NCI-H524 treated with DMSO at 0.1 percent for 48 hours (cell line): Measurements from ENCODE around the gene GPR15LG.

Experiments used
- DNase-seq: peaks from one replicate; lab custom pipeline; 2025; lab: John Stamatoyannopoulos, UW

GPR15LG gene

DNA sequence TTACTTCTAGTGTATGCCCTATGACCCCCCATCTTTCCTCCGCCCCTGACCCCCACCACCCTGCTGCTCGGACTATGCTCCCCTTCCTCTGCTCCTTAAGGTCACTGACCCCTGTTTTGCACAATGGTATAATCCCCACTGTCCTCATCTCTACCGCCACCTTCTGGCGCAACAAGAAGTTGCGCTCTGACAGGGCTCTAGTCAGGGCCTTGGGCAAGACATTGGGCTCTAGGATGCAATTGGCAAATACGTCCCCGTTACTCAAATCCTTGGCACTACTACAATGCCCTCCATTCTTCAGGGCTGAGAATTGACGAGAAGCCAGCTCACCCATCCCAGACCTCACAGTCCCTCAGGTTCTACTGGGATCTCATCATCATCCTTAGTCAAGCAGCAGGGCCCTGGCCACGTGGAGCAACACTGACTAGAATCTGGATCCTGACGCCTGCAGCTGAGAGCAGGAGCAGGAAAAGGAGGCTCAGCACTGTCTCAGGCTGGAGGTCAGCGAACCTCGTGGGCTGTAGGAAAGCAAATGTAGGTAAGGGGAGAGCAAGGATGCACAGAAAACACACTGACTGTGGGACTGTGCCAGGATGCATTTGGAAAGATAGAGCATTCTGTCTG lies 41.1 kb downstream of the GPR15LG start:
- DNase-seq, result no peak

DNA sequence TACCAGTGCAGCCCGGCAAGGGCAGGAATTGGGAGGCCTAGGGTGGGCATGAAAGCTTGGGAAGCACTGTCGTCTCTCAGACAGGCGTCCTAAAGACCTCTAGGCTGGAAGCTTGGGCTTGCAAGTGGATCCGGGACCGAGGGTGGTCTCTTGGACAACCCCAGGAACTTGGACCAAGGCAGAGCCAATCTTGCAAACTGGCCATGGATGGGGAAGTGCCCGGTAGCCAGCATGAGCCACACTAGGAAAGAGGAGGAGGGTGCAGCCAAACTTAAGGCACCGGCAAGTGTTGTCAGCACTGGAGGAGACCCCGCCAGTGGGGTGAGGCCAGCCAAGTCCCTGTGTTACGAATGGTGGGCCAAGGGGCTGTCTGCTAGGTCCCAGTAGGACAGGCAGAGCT lies 43.2 kb downstream of the GPR15LG start:
- DNase-seq, result no peak

DNA sequence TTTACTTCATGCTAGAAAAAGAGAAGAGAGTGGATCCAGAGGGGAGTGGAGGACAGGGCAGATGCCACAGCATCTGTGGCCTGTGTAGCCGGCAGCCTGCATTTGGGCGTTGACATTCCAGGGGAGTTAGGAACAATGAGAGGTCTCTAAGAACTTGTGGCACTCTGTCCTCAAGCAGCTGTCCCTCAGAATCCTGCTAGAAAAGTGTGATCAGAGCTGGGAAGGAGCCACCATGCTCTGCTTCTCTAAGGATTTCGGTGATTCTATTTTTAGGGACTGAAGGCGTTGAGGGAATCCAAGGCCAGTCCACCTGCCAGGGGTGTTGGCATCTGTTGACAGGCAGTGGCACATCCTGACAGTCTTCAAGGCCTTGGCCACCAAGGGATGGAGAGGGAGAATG lies 44.1 kb downstream of the GPR15LG start:
- DNase-seq, result no peak

DNA sequence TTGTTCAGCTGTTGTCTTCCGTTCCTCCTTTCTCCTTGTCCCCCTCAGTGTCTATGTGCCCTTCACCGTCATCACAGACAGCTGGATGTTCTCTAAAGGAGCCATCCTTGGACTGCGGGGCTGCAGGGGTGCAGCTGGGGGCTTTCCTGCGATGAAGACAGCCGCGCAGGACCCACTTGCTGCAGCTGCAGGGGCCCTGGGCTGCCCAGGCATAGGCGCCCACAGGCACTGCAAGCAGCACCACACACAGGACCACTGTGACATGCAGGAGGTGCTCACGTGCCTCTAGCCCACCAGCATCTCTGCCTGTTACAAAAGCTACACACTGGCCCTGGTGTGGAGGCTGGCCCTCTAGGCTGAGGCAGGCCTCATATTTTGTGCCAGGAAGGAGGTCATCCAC lies 48.3 kb downstream of the GPR15LG start:
- no peak for DNase-seq

DNA sequence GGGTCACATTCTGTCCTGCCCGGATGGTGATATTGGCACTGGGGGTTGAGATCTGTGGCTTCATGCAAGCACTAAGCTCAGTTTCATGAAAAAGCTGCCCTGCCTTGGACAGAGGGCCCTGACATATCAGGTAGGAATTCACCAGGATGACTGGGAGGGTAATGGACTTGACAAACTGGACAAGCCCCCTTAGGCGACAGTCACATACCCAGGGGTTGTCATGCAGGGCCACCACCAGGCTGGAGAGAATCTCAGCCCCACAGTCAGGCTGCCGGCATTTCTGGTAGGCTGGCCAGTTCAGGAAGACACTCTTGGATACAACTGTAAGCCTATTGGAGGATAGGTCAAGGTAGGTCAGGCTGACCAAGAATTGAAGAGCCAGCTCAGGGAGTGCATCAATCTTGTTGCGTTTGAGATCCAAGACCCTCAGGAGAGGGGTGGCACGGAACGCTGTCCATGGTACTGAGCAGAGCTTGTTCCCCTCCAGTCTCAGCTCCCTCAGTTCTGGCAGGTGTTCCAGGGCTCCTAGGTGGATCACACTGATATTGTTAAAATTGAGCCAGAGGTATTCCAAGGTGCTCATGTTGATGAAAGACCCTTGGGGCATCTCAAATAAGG lies 50.9 kb downstream of the GPR15LG start:
- DNase-seq, result no peak

DNA sequence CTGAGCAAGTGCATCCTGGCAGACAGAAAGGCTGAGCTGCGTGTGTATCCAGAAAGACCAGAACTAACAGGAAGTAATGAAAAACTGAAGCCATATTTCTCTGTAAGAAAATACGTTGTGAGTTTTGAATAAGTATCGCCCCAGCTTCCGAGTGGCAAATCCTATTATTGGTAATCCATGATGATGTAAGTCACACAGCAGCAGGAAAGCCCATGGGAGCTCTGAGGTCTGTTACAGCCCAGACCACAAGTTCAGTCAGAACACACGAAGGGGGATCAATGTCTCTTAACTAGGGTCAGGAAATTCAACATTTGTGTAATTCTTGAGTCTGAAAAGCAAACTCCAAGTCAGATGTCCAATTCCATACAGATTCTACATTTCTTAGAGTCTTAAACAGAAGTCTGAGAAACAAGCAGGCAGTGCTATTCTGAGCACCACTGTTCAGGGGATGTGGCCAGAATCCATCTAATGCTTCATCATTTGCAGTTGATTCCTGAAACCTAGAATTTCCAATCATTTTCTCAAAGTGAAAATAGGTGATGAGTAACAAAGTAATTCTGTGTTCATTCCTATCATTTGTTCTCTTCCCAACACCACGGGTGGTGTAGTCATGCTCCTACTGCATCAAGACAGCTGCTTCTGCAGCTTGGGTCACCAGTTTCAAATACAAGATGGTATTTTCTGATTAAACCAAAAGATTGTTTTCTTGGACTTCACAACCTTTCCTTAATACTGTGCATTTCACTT lies 52.0 kb downstream of the GPR15LG start, which contains the start of gene LRIT2:
LRIT2 (minus strand) TSS at position 118 of the 747 bp plus-strand sequence; CDS start at position 94, 24 bp downstream.
- no peak for DNase-seq

DNA sequence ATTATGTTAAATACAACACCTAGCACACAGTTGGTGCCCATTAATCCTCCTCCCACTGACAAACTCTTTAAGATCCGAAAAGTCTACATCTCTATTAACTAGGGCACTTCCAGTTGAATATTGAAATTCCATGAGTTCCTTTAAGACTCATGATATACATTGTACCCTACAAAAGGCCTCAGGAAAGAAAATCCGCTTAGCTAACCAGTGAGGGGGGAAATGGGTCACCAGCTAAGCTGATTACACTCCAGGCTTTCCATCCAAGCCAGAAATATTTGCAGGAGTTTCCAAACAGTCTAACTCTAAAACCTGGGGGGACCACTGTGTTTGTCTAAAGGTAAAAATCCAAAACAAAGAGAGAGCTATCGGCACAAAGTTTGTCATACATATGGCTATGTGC lies 53.0 kb downstream of the GPR15LG start:
- no peak for DNase-seq

DNA sequence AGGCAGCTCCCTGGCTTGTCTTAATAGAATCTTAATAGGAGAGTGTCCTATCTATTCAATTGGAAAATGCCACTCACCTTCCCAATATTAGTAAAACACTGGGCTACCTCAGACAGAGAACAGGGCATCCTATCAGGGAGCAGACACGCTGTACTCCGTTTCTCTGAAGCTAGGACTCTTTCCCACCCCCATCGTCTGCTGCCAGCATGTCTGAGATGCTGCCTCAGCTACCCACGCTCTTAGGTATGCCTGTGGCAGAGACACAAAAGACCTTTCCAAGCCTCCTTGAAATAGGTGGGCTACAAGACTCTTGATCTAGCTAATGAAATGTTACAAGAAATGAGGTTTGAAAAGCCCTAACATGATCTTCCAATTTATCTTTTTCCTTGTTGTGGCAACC lies 54.2 kb downstream of the GPR15LG start:
- no peak for DNase-seq

DNA sequence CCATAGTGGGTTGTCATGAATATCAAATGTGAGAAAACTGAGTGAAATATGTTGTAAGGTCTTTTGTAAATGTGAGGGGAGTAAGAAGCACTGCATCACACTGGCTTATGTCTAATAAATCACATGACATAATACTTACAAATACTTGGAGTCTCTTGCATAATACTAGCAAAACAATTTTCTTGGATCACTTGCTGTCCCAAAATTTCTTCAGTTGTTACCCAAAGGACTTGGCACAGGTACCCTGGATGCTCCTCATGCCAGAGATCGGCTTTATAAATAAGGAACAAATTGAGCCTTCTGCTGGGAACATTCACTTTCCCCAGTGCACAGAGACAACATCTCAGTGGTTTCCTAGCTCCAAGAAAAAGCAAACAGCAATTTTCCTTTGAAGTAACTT lies 56.8 kb downstream of the GPR15LG start:
- no peak for DNase-seq

DNA sequence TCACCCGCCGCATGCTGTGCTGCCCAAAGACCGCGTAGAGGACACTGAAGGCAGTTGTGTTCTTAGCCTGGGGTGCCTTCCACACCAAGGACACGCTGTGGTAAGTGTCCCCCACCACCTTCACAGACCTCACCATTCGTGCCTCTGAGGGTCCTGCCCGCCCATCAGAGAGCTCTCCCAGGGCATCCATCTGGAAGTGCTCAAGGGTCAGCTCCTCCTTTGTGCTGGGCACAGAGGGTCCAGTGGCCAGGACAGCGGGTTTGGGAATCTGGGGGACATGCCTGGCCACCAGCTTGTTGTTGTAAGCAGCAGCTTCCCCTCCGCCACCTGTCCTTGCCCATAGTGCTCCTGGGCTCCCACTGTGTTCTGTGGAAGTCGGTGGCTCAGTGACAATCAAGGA lies 58.8 kb downstream of the GPR15LG start:
- no peak for DNase-seq

DNA sequence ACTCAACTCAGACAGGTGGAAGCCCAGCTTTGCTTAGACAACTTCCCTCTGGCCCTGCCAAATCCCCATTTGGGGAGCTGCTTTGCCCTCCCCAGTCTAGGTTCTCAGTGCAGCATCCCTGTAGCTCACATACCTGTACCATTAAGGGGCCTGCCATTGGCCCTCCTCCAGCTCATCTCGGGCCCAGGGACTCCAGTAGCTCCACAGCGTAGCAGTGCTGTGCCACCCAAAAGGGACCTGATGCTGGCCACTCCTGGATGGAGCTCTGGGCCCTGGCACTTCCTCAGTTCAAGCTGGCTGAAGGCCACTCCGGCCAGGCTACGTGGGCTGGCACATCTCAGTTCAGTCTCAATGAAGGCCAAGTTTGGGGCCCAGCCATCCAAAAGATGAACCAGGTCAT lies 60.3 kb downstream of the GPR15LG start:
- no peak for DNase-seq

DNA sequence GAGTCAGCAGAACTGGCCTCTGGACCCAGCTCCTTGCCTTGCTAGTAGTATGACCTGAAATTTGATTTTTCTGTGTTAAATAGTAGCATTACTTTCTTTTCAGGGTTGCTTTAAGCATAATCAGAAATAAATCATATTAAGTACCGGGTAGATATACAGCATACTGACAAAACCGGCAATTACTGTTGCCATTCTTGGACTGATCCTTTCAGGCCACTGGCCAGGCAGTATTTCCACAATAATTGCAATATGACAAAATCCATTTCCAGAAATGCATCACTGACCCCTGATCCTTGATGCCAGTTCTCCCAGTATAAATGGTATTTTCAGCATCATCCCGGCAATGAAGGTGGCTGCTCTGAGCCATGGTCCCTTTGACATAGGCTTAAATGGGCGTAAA lies 60.9 kb downstream of the GPR15LG start:
- no peak for DNase-seq
